H1 (cell line): ENCODE measurements around the gene LRRC72. TPM values are rescaled to one million over a fixed set of nuclear protein-coding genes. Genes with fewer than 3 reads are reported as not detected.

Experiments used
- CTCF ChIA-PET: fragments of 300-600 bp; sonication (Branson Sonifier 250); formaldehyde crosslinking; loops from one replicate; lab custom pipeline; 2021; ENCODE audit not compliant: partially characterized antibody; lab: Charles Lee
- POLR2A ChIA-PET: fragments of 300-600 bp; sonication (Branson Sonifier 250); formaldehyde crosslinking; loops from one replicate; lab custom pipeline; 2021; ENCODE audit warnings: inconsistent platforms; ENCODE audit not compliant: partially characterized antibody; lab: Charles Lee
- DNase-seq, 2 experiments: peaks; one replicate each; pipeline versions ENCODE4 v3.0.0 to v3.0.0-alpha.2; 2010 to 2022; ENCODE audit warnings: low spot score in 2 of 2, low read depth in 1 of 2, mixed read lengths in 1 of 2
- FAIRE-seq: peaks from 2 replicates; lab custom pipeline; 2011; peaks lifted over from hg19 to GRCh38; lab: Jason Lieb, UNC
- H2AFZ ChIP-seq: 2 replicates; pipeline ENCODE4 v1.8.1; 2012; ENCODE audit warnings: low read length, inconsistent platforms
- H2AK5ac ChIP-seq: 2 replicates; pipeline ENCODE4 v1.6.1; 2013; ENCODE audit warnings: low read depth, low read length
- H2BK120ac ChIP-seq: replicated peaks from 2 replicates; pipeline ENCODE3; 2013; ENCODE audit warnings: low read depth, low read length, inconsistent platforms
- H2BK12ac ChIP-seq: 2 replicates; pipeline ENCODE4 v1.6.1; 2013; ENCODE audit warnings: low read depth, low read length
- H2BK15ac ChIP-seq: 2 replicates; pipeline ENCODE4 v1.6.1; 2013; ENCODE audit warnings: low read length
- H2BK20ac ChIP-seq: 2 replicates; pipeline ENCODE4 v1.6.1; 2013; ENCODE audit warnings: low read length
- H2BK5ac ChIP-seq: 2 replicates; pipeline ENCODE4 v1.6.1; 2013; ENCODE audit warnings: low read depth, low read length
- H3K14ac ChIP-seq: 2 replicates; pipeline ENCODE4 v1.6.1; 2013; ENCODE audit warnings: inconsistent platforms; ENCODE audit not compliant: insufficient read length
- H3K18ac ChIP-seq: 2 replicates; pipeline ENCODE4 v1.6.1; 2013; ENCODE audit warnings: low read length; ENCODE audit errors: extremely low read depth
- H3K23ac ChIP-seq: 2 replicates; pipeline ENCODE4 v1.6.1; 2013; ENCODE audit warnings: inconsistent platforms; ENCODE audit not compliant: insufficient read length
- H3K23me2 ChIP-seq: 2 replicates; pipeline ENCODE4 v1.6.1; 2013; ENCODE audit warnings: low read depth, low read length
- H3K27ac ChIP-seq: 2 replicates; pipeline ENCODE4 v1.6.1; 2011; ENCODE audit warnings: low read depth, low read length, inconsistent platforms
- H3K27me3 ChIP-seq, 4 experiments: replicated peaks in 1 of 4; 1 replicate in 1 of 4; 2 replicates in 3 of 4; pipeline versions ENCODE4 v1.6.1 to v1.8.1; 2011 to 2013; ENCODE audit warnings: low read length in 3 of 4, mild to moderate bottlenecking in 3 of 4, inconsistent platforms in 2 of 4, mixed read lengths in 2 of 4, moderate library complexity in 1 of 4; ENCODE audit not compliant: control insufficient read depth in 3 of 4, insufficient read depth in 3 of 4; ENCODE audit errors: extremely low read depth in 1 of 4
- H3K36me3 ChIP-seq, 4 experiments: 2 replicates each; pipeline versions ENCODE4 v1.6.1 to v1.8.1; 2011 to 2013; ENCODE audit warnings: mild to moderate bottlenecking in 4 of 4, low read length in 3 of 4, moderate library complexity in 2 of 4, control low read depth in 1 of 4, inconsistent platforms in 1 of 4; ENCODE audit not compliant: insufficient read depth in 4 of 4, control insufficient read depth in 2 of 4
- H3K4ac ChIP-seq: replicated peaks from 2 replicates; pipeline ENCODE3; 2013; ENCODE audit warnings: low read length, low read depth, mixed read lengths, inconsistent platforms; ENCODE audit not compliant: insufficient read length
- H3K4me1 ChIP-seq, 4 experiments: replicated peaks in 1 of 4; 1 replicate in 1 of 4; 2 replicates in 3 of 4; pipeline versions ENCODE4 v1.6.1 to v1.8.1; 2011 to 2013; ENCODE audit warnings: low read length in 3 of 4, inconsistent platforms in 2 of 4, mixed read lengths in 1 of 4; ENCODE audit not compliant: insufficient read depth in 4 of 4, control insufficient read depth in 3 of 4
- H3K4me2 ChIP-seq, 2 experiments: 2 replicates each; pipeline versions ENCODE4 v1.6.1 to v1.8.1; 2011 to 2013; ENCODE audit warnings: low read depth in 2 of 2, low read length in 2 of 2, control low read depth in 1 of 2, inconsistent platforms in 1 of 2, mild to moderate bottlenecking in 1 of 2; ENCODE audit not compliant: insufficient read depth in 1 of 2
- H3K4me3 ChIP-seq, 4 experiments: fragments of 200-600, 300-600 bp in 1 of 4; sonication (generic), shearing (Covaris generic), sonication (Bioruptor Twin) in 1 of 4; 2 replicates each; pipeline versions ENCODE4 v1.5.1 to v1.8.1; 2011 to 2016; ENCODE audit warnings: low read length in 4 of 4, low read depth in 3 of 4, control low read depth in 2 of 4, inconsistent platforms in 2 of 4, mild to moderate bottlenecking in 2 of 4, mixed read lengths in 1 of 4, moderate library complexity in 1 of 4; ENCODE audit not compliant: insufficient read depth in 2 of 4; ENCODE audit errors: extremely low read depth in 1 of 4
- H3K56ac ChIP-seq: replicated peaks from 2 replicates; pipeline ENCODE3; 2013; ENCODE audit warnings: low read depth, mild to moderate bottlenecking, mixed read lengths, low read length, inconsistent platforms; ENCODE audit not compliant: insufficient read length
- H3K79me1 ChIP-seq: 2 replicates; pipeline ENCODE4 v1.6.1; 2013; ENCODE audit warnings: low read depth, low read length, control low read depth
- H3K79me2 ChIP-seq, 2 experiments: 2 replicates each; pipeline versions ENCODE4 v1.6.1 to v1.8.1; 2012 to 2013; ENCODE audit warnings: low read length in 2 of 2, mild to moderate bottlenecking in 2 of 2, inconsistent platforms in 1 of 2; ENCODE audit not compliant: insufficient read depth in 2 of 2, control insufficient read depth in 1 of 2
- H3K9ac ChIP-seq, 4 experiments: replicated peaks in 1 of 4; 1 replicate in 1 of 4; 2 replicates in 3 of 4; pipeline versions ENCODE4 v1.6.1 to v1.8.1; 2011 to 2013; ENCODE audit warnings: low read depth in 3 of 4, low read length in 3 of 4, control low read depth in 2 of 4, mild to moderate bottlenecking in 2 of 4, moderate library complexity in 2 of 4, inconsistent platforms in 1 of 4; ENCODE audit errors: extremely low read depth in 1 of 4
- H3K9me3 ChIP-seq, 2 experiments: 2 replicates each; pipeline versions ENCODE4 v1.6.1 to v1.8.1; 2012 to 2013; ENCODE audit warnings: mild to moderate bottlenecking in 2 of 2, moderate library complexity in 2 of 2, control low read depth in 1 of 2, inconsistent platforms in 1 of 2, low read depth in 1 of 2, low read length in 1 of 2, mixed read lengths in 1 of 2; ENCODE audit not compliant: insufficient read depth in 2 of 2
- H4K20me1 ChIP-seq, 2 experiments: replicated peaks in 1 of 2; 2 replicates each; pipeline versions ENCODE3 to v1.8.1; 2011 to 2013; ENCODE audit warnings: inconsistent platforms in 2 of 2, low read length in 2 of 2, mild to moderate bottlenecking in 1 of 2; ENCODE audit not compliant: insufficient read depth in 2 of 2, control insufficient read depth in 1 of 2
- H4K5ac ChIP-seq: 2 replicates; pipeline ENCODE4 v1.6.1; 2013; ENCODE audit warnings: low read length, low read depth, mixed read lengths, inconsistent platforms; ENCODE audit not compliant: insufficient read length
- H4K8ac ChIP-seq: 2 replicates; pipeline ENCODE4 v1.8.0; 2013; ENCODE audit warnings: mild to moderate bottlenecking, moderate library complexity, low read length, inconsistent platforms; ENCODE audit not compliant: insufficient read depth; ENCODE audit errors: extremely low read depth
- H4K91ac ChIP-seq: replicated peaks from 2 replicates; pipeline ENCODE3; 2013; ENCODE audit warnings: low read length, mixed read lengths, inconsistent platforms; ENCODE audit not compliant: insufficient read length
- BACH1 ChIP-seq: IDR thresholded peaks from 2 replicates; pipeline ENCODE4 v1.6.1; 2012; ENCODE audit warnings: low read length, improper control_type of control experiment
- BCL11A ChIP-seq, 2 experiments: IDR thresholded peaks; one replicate each; pipeline ENCODE4 v1.6.1; 2011; ENCODE audit warnings: low read depth in 2 of 2, low read length in 2 of 2, mild to moderate bottlenecking in 2 of 2
- CHD2 ChIP-seq: IDR thresholded peaks from 2 replicates; pipeline ENCODE4 v1.6.1; 2012; ENCODE audit warnings: low read length, improper control_type of control experiment
- CTBP2 ChIP-seq: IDR thresholded peaks from 2 replicates; pipeline ENCODE4 v1.7.0; 2011; ENCODE audit warnings: borderline replicate concordance, mild to moderate bottlenecking, moderate library complexity, mixed read lengths, low read length; ENCODE audit not compliant: insufficient read depth, insufficient read length
- HDAC6 ChIP-seq: IDR thresholded peaks from one replicate; pipeline ENCODE4 v1.7.1; 2012; ENCODE audit warnings: low read depth, mild to moderate bottlenecking, inconsistent platforms, low read length, moderate library complexity
- SIN3A ChIP-seq, 2 experiments: IDR thresholded peaks in 1 of 2; conservative IDR thresholded peaks in 1 of 2; 2 replicates each; pipeline ENCODE4 v1.6.1; 2011 to 2012; ENCODE audit warnings: low read length in 2 of 2, improper control_type of control experiment in 1 of 2, low read depth in 1 of 2, mild to moderate bottlenecking in 1 of 2
- SP2 ChIP-seq: IDR thresholded peaks from 2 replicates; pipeline ENCODE4 v1.6.1; 2012; ENCODE audit warnings: mild to moderate bottlenecking, low read length, inconsistent platforms
- SRF ChIP-seq: IDR thresholded peaks from 2 replicates; pipeline ENCODE4 v1.6.1; 2011; ENCODE audit warnings: mild to moderate bottlenecking, low read depth, low read length, moderate library complexity
- WGBS, 2 experiments: shearing (Covaris generic) in 1 of 2; methylation state at CpG; one replicate each; pipeline versions ENCODE4 v1.1.6 to v1.1.7; 2013 to 2015; ENCODE audit warnings: low lambda C conversion rate in 2 of 2, mixed read lengths in 2 of 2, inconsistent platforms in 1 of 2, low coverage in 1 of 2, missing lambda C conversion rate in 1 of 2; ENCODE audit not compliant: insufficient replicate concordance in 2 of 2, insufficient coverage in 1 of 2, insufficient read length in 1 of 2; ENCODE audit errors: extremely low coverage in 1 of 2, missing lambda C conversion rate in 1 of 2; 5-methylcytosine and 5-hydroxymethylcytosine counted together
- polyA plus RNA-seq, 7 experiments: library from polyadenylated mRNA; depleted of rRNA in 3 of 7; stranded (reverse) in 5 of 7; unstranded in 2 of 7; fragments of >200 nt in 5 of 7; fragments of 200-250 nt in 2 of 7; gene quantifications; 1 replicate in 5 of 7; 2 replicates in 1 of 7; 4 replicates in 1 of 7; pipeline versions ENCODE4 v1.2.1 to v1.2.3, GENCODE V29; 2011 to 2013; ENCODE audit warnings: missing spikeins in 2 of 7, mixed read lengths in 2 of 7
- total RNA-seq: library from RNA; stranded (reverse); fragmentation: NEBNext Ultra II Directional; extraction: Animal tissue kit (Norgen Biotek cat#: 25700); gene quantifications from 2 replicates; pipeline ENCODE4 v1.2.1, GENCODE V29; 2021

LRRC72 gene
- total and polyA plus RNA-seq, 2 of the 8 experiments (the other 6 are each of a cell fraction or from before 2014, with no cell fraction given), result not detected

- Histone ChIP-seq H2AFZ (no peak overlapping the region), H3K4me1 (no peaks in the 10 kb centered on the region), H4K20me1 (no peaks in the 10 kb centered on the region), H3K9me3 (no peaks in the 10 kb centered on the region), H3K79me1 (no peaks in the 10 kb centered on the region), H3K56ac (no peak overlapping the region), H2BK5ac (no peak overlapping the region), H3K18ac (no peak overlapping the region), H4K91ac (no peak overlapping the region), H2BK12ac (no peak overlapping the region), H2BK15ac (no peak overlapping the region), H3K4me3 (no peak overlapping the region), H3K27me3 (no peaks in the 10 kb centered on the region), H3K27ac (no peak overlapping the region), H4K8ac (no peak overlapping the region), H3K36me3 (no peaks in the 10 kb centered on the region), H2AK5ac (no peak overlapping the region), H3K79me2 (no peaks in the 10 kb centered on the region), H3K23me2 (no peaks in the 10 kb centered on the region), H3K9ac (no peak overlapping the region), H3K14ac (no peak overlapping the region), H3K4ac (no peak overlapping the region), H4K5ac (no peak overlapping the region), H2BK20ac (no peak overlapping the region), H3K4me2 (no peak overlapping the region), H3K23ac (no peak overlapping the region), H2BK120ac (no peak overlapping the region)
- FAIRE-seq (no peak), DNase-seq (no peak)
- 63% methylated on average over 1 of the region's 1 CpG; no CpG with 5 or more reads in 1 of the 2 experiments for WGBS, 2 experiments
- POLR2A ChIA-PET, result no interaction called here
- TF ChIP-seq SIN3A (conservative IDR thresholded peaks at IDR 0.05 in 1 of 2, IDR thresholded peaks at IDR 0.05 in 1 of 2; ENCODE audit: low read depth in 1 of 2, low read length in 2 of 2), result no peak
- no peak for TF ChIP-seq BACH1
- no peak for TF ChIP-seq SRF
- no peak for TF ChIP-seq CTBP2
- TF ChIP-seq HDAC6, result no peak
- TF ChIP-seq BCL11A (IDR thresholded peaks at IDR 0.05; ENCODE audit: low read depth in 2 of 2, low read length in 2 of 2), result no peak
- TF ChIP-seq SP2, result no peak
- no peak for TF ChIP-seq CHD2
- CTCF ChIA-PET, result interaction anchor here (0.6 kb wide), 1 partner anchor 9 kb away, joined by 3 read pairs; no protein-coding TSS in a partner anchor
Observed at GRCh38 chr7:16524332-16524731, 2.3 kb upstream of the LRRC72 start.
